ENCODE results near the gene NMT2. TPM values are rescaled to one million over a fixed set of nuclear protein-coding genes. Genes with fewer than 3 reads are reported as not detected.

The NMT2 gene
- polyA plus RNA-seq, 3 donors = 32.2 to 34.7 (median 33.7) TPM

DNA sequence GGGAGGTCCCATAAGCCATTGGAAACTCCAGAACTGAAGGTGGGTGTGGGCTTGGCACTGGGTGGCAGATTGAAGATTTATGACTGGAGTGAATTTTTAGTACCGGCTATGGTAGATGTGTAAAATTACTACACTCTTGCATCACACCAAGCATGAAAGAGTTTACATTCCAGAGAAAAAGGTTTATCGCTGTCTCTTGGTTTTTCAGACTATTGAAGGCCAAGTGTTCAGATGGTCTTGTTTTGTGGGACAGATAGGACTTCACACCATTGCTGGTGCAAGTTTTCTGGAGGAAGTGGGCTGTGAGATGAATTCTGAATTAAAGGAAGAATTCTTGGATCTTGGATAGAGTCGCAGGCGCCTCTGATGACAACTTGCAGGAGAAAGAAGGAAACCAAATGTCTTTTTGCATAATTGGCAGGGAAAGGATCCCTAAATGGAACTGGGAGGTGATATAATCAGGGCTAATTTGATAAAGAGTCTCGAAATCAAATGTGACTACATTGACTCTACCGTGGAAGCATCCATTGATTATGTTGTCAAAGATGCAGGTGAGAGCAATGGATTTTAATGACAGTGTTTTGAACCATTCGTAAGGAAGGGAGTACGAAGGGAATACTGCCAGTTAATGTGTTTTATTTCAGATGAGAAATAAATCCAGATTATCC is 14.2 kb upstream of the NMT2 start:
- DNase-seq (ENCODE audit: low read depth in 3 of 3, low spot score in 2 of 3) = no peak

DNA sequence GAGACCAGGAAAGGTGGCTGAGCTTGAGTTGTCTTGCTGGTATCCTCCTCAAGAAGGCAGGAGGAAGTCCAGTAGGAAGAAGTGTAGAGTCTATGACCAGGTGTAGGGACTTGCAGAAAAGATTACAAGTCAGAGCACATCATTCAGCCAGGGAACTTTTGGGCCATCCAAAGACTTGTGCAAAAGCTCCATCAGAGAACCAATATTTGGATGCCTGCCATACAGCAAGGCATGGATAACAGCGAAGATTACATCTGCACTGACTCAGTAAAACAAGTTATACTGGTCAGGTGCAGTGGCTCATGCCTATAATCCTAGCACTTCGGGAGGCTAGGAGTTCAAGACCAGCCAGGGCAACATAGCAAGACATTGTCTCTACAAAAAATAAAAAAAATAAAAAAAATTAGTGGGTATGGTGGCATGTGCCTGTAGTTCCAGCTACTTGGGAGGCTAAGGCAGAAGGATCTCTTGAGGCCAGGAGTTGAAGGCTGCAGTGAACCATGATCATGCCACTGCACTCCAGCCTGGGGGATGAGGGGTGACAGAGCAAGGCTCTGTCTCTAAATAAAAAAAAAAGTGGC is 13.2 kb upstream of the NMT2 start:
- no peak for DNase-seq (ENCODE audit: low read depth in 3 of 3, low spot score in 2 of 3)

DNA sequence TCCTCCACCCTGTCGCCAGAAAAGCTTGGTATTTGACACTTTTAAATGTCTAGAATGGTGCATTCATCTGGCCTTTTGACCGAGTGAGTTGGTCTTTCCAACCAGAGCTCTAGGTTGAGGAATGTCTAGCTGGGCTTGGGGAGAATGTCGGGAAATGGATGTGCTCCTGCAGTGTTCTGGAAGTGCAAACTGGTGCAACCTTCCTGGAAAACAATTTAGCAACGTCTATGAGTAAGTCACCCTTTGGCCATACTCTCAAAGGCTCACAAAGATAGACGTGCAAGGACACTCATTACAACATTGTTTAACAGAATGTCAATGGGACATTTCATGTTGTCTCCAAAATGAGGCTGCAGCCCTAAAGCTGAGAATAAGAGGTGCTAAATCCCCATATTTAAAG is 12.2 kb upstream of the NMT2 start:
- no peak for DNase-seq (ENCODE audit: low read depth in 3 of 3, low spot score in 2 of 3)

DNA sequence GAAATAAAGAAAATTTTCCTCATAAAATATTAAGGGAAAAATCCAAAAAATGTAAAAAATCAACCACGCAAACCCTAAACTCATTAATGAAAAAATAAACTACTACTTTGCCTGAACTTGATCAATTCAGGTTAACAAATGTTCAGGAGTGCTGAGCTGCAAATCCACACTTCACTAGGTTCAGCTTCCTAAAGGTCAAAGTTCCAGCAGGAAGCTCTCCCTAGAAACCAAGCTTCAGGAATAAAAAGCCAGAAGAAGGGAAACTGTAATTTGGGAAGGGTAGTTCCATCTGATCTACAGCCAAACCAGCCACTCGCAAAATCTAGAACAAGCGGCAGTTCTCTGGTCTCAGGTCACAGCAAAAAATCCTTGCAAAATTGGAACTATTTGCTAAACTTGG is 7.8 kb upstream of the NMT2 start:
- no peak for DNase-seq (ENCODE audit: low read depth in 3 of 3, low spot score in 2 of 3)

DNA sequence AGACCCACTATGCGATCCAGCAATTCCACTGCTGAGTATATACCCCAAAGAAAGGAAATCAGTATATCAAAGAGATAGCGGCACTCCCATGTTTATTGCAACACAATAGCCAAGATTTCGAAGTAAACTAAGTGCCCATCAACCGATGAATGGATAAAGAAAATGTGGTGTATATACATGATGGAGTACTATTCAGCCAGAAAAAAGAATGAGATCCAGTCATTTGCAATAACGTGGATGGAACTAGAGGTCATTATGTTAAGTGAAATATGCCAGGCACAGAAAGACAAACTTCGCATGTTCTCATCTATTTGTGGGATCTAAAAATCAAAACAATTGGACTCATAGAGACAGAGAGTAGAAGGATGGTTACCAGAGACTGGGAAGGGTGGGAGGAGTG is 7.1 kb upstream of the NMT2 start:
- no peak for DNase-seq (ENCODE audit: low read depth in 3 of 3, low spot score in 2 of 3)

DNA sequence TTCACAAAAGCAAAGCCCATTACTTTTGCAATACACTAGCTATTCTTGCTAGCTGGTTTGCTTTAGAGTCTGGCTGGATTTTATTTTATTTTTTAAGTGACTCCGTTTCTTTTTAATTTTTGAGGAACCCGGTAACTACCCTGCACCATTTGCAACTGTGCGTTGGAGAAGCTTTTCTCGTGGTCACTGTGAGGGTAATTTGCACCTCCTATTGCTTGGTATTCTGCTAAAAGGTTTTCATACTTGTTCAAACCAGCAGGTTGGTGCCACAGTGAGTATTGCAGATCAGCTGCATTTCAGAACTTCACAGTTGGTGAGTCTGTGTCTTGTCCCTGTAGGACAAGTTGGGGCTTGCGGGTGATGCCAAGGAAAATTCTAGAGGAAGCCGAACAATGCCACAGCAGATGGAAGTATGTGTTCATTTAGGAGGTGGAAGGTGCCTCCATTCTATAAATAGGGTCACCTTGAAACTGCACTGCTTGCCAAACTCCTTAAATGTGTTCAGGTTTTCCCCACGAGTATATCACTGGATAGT is 3.9 kb upstream of the NMT2 start:
- no peak for DNase-seq (ENCODE audit: low read depth in 3 of 3, low spot score in 2 of 3)

DNA sequence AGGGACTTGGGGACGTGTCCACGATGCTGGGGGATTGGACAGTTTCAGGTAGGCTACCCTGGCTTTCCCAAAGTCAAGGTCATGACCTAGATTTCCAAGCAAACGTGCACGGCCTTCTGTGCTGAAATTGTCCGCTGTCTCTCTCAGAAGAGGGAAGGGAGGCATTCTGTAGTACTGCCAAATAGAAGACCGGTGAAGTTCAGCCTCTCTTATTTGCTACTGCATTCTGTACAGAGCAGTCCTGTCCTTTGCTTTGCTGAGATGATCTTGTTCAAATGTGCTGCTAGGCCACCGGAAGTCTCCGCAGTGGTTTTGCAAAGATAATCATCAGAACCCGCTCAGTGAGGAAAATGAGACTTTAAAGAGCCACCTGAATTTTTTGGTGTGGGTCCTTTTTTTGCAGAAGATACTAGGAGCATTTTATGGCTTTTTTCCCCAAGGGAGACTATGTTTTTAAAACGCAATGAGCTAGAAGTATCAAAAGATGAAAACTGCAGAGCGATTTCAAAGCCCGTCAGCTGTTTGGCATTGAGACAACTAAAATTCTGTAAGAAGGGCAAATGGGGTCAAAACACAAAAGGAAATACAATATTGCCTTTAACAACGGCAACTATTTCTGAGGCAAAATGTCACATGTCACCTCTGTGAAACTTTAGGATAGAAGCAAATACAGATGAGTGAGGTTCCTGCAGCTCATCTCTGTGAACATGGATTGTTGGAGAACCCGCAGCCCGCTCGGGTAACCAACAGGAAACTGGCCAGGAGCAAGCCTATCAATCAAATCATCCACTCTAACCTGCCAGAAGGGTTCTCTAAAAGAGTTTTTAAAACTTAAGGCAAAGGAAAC is 1.3 kb upstream of the NMT2 start:
- DNase-seq (ENCODE audit: low read depth in 3 of 3, low spot score in 2 of 3) = no peak

- DNase-seq (ENCODE audit: low read depth in 3 of 3, low spot score in 2 of 3) = peak; percentile 70 to 85 (median 84)
These were observed 477 bp upstream of the NMT2 start for GRCh38 chr10:15168786-15169554.

- peak in 2 of 3 donors; percentile 31 to 55 for DNase-seq (ENCODE audit: low read depth in 3 of 3, low spot score in 2 of 3)
These were observed 842 bp downstream of the NMT2 start for GRCh38 chr10:15167411-15168290.

DNA sequence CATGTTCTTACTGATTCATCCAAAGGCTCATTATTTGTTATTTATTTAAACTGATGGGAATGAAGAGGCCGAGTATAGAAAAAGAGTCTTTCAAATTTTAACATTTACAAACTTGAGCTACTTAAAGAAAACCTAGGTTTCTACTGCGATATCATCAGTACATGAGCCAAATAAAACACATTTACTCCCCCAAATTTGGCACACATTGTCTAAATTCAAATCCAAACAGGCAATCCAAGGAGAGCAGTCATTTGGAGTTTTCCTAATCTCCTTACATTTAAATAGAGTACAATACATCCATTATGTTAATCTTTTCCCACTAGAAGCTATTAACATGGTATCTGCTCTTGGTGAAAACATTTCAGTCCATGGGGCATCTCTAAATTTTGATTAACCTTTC is 2.2 kb downstream of the NMT2 start:
- DNase-seq (ENCODE audit: low read depth in 3 of 3, low spot score in 2 of 3) = no peak

GRCh38 chr10:15163253-15163828 is 5.2 kb downstream of the NMT2 start:
- no peak for DNase-seq (ENCODE audit: low read depth in 3 of 3, low spot score in 2 of 3)

DNA sequence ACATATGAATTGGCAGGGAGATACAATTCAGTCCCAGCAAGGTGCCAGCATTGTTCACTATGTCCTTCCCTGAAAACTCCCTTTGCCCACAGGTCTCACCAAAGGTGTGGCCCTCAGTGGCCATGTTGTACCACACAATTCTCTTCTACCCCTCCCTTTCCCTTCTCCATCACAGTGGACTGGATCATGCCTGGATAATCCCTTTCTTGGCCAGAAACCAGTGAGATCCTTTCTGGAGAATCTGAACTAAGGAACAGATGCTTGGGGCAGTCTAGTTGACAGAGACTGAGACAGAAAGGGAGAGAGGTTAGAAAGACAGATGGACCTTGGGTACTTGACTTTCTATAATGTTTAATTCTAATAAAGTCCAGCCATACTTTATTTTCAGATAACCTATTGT is 9.5 kb downstream of the NMT2 start:
- DNase-seq (ENCODE audit: low read depth in 3 of 3, low spot score in 2 of 3) = no peak

GRCh38 chr10:15158448-15158847 is 10.0 kb downstream of the NMT2 start:
- no peak for DNase-seq (ENCODE audit: low read depth in 3 of 3, low spot score in 2 of 3)

GRCh38 chr10:15155978-15156656 is 12.4 kb downstream of the NMT2 start:
- DNase-seq (ENCODE audit: low read depth in 3 of 3, low spot score in 2 of 3) = no peak

DNA sequence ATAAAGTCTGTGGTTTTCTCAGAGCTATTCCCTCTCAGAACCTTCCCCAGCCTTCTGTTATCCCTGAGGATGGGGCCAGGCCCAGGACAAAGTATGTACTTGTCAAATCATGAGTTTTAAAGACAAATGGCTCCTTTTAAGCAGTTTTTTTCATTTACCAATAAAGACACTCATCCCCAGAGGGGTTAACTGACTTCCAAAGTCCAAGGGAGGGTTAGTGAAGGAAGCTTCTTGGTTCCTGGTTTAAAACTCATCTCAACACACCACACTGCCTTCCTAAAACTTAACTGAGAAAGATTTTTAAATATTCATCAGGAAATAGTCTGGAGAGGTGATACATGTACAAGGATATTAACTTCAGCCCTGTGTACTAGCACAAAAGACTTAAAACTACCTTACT is 15.9 kb downstream of the NMT2 start:
- DNase-seq (ENCODE audit: low read depth in 3 of 3, low spot score in 2 of 3) = no peak

DNA sequence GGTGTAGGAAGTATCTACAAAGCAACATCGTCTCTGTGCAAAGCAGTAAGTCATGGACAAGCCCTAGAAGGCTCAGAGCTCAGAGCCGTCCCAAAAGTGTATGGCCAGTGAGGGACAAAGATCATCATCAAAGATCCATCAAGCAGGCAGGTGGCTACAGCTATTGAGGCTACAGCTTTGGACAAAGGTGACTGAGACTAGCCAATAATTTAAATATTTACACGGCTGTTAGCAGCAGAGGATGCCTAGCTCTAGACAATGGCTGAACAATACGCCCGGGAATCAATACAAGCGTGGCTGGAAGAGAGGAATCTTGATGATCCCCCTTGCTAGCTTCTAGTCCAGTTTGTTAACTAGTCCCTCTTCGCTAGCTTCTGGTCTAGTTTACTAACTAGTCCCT is 17.9 kb downstream of the NMT2 start:
- no peak for DNase-seq (ENCODE audit: low read depth in 3 of 3, low spot score in 2 of 3)

DNA sequence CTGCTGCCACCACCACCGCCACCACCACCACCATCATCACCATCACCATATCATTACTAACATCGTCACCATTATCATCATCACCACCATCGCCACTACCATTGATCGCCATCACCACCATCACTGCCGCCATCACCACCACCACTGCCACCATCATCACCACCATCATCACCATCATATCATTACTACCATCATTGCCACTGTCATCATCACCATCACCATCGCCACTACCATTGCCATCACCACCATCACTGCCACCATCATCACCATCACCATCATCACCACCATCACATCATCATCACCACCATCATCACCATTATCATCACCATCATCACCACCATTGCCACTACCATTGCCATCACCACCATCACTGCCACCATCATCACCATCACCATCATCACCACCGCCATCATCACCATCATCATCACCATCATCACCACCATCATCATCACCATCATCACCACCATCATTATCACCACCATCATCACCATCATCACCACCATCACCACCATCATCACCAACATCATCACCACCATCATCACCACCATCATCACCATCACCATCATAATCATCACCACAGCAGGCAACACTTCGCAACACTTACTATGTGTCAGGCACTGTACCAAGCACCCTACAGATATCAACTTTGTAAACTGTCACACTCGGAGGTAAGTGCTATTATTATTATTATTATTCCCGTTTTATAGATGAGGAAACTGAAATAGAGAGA is 19.3 kb downstream of the NMT2 start:
- DNase-seq (ENCODE audit: low read depth in 3 of 3, low spot score in 2 of 3) = no peak

All from right renal cortex interstitium (tissue), 3 donors.